GM12878 (cell line): ENCODE data around the gene SEMA4A. TPM values are rescaled to one million over a fixed set of nuclear protein-coding genes. Genes with fewer than 3 reads are reported as not detected.

ENCODE experiments used
- BCLAF1 ChIP-seq: fragments of 450-650 bp; IDR thresholded peaks from 2 replicates; pipeline ENCODE4 v1.6.1; 2017; ENCODE audit warnings: antibody characterized with exemption, mild to moderate bottlenecking, moderate library complexity
- CBFB ChIP-seq: IDR thresholded peaks from 2 replicates; pipeline ENCODE4 v1.6.1; 2016; ENCODE audit warnings: antibody characterized with exemption, low read depth
- CHD1 ChIP-seq: IDR thresholded peaks from 2 replicates; pipeline ENCODE4 v1.6.1; 2012; ENCODE audit warnings: low read depth, low read length, improper control_type of control experiment
- CTCF ChIP-seq, 3 experiments: IDR thresholded peaks in 2 of 3; conservative IDR thresholded peaks in 1 of 3; 2 replicates each; pipeline ENCODE4 v1.5.1; 2011; ENCODE audit warnings: low read depth in 3 of 3, low read length in 3 of 3, mild to moderate bottlenecking in 3 of 3, control low read depth in 2 of 3, moderate library complexity in 2 of 3, inconsistent platforms in 1 of 3, mixed read lengths in 1 of 3; ENCODE audit not compliant: control insufficient read depth in 2 of 3, insufficient read depth in 1 of 3; ENCODE audit errors: extremely low read depth in 1 of 3
- EP300 ChIP-seq, 2 experiments: fragments of 150-350 bp in 1 of 2; IDR thresholded peaks; 2 replicates each; pipeline ENCODE4 v1.6.1; 2011 to 2012; ENCODE audit warnings: low read depth in 2 of 2, low read length in 2 of 2, borderline replicate concordance in 1 of 2, improper control_type of control experiment in 1 of 2, inconsistent platforms in 1 of 2; ENCODE audit not compliant: control insufficient read depth in 1 of 2
- ESRRA ChIP-seq: IDR thresholded peaks from 2 replicates; pipeline ENCODE4 v1.6.1; 2012; ENCODE audit warnings: mild to moderate bottlenecking, low read length, improper control_type of control experiment
- ETV6 ChIP-seq, 2 experiments: fragments of 450-650 bp in 1 of 2; IDR thresholded peaks in 1 of 2; conservative IDR thresholded peaks in 1 of 2; 2 replicates each; pipeline ENCODE4 v1.6.1; 2014; ENCODE audit warnings: antibody characterized with exemption in 1 of 2, borderline replicate concordance in 1 of 2, low read depth in 1 of 2, mild to moderate bottlenecking in 1 of 2, moderate library complexity in 1 of 2
- FOS ChIP-seq: IDR thresholded peaks from 3 replicates; pipeline ENCODE4 v1.6.1; 2011; ENCODE audit warnings: borderline replicate concordance; ENCODE audit not compliant: insufficient read length; ENCODE audit errors: extremely low read depth
- GABPA ChIP-seq: IDR thresholded peaks from 2 replicates; pipeline ENCODE4 v1.6.1; 2014; ENCODE audit warnings: antibody characterized with exemption, low read depth, mild to moderate bottlenecking, inconsistent platforms
- HDGF ChIP-seq: fragments of 450-650 bp; IDR thresholded peaks from 2 replicates; pipeline ENCODE4 v1.6.1; 2016; ENCODE audit warnings: antibody characterized with exemption
- IRF4 ChIP-seq: IDR thresholded peaks from 2 replicates; pipeline ENCODE4 v1.6.1; 2011; ENCODE audit warnings: low read depth, low read length
- MAX ChIP-seq: IDR thresholded peaks from 2 replicates; pipeline ENCODE4 v1.6.1; 2012; ENCODE audit warnings: low read depth, low read length, improper control_type of control experiment
- MYB ChIP-seq: fragments of 150-350 bp; IDR thresholded peaks from 2 replicates; pipeline ENCODE4 v1.6.1; 2014; ENCODE audit warnings: mild to moderate bottlenecking, low read depth, low read length, borderline replicate concordance
- NFXL1 ChIP-seq: fragments of 450-650 bp; IDR thresholded peaks from 2 replicates; pipeline ENCODE4 v1.6.1; 2017; ENCODE audit warnings: antibody characterized with exemption, mild to moderate bottlenecking, borderline replicate concordance
- NR2C1 ChIP-seq: fragments of 450-650 bp; IDR thresholded peaks from 2 replicates; pipeline ENCODE4 v1.6.1; 2017; ENCODE audit warnings: antibody characterized with exemption, mild to moderate bottlenecking, moderate library complexity
- NR2C2 ChIP-seq: IDR thresholded peaks from 2 replicates; pipeline ENCODE4 v1.6.1; 2011; ENCODE audit warnings: borderline replicate concordance, low read depth; ENCODE audit not compliant: control insufficient read depth, insufficient read length
- PML ChIP-seq: IDR thresholded peaks from 2 replicates; pipeline ENCODE4 v1.6.1; 2012; ENCODE audit warnings: low read length, inconsistent platforms
- POLR2AphosphoS2 ChIP-seq: IDR thresholded peaks from 2 replicates; pipeline ENCODE4 v1.6.1; 2011; ENCODE audit warnings: low read depth, mild to moderate bottlenecking, low read length, improper control_type of control experiment, moderate library complexity
- POLR2AphosphoS5 ChIP-seq: IDR thresholded peaks from 2 replicates; pipeline ENCODE4 v1.6.1; 2011; ENCODE audit warnings: mild to moderate bottlenecking, low read length, inconsistent platforms
- RBBP5 ChIP-seq: fragments of 200-600 bp; sonication (generic); conservative IDR thresholded peaks from 2 replicates; pipeline ENCODE4 v1.6.1; 2016
- SIN3A ChIP-seq: IDR thresholded peaks from 2 replicates; pipeline ENCODE4 v1.6.1; 2012; ENCODE audit warnings: low read depth, low read length, improper control_type of control experiment
- SP1 ChIP-seq: IDR thresholded peaks from one replicate; pipeline ENCODE4 v1.6.1; 2011; ENCODE audit warnings: low read depth, low read length
- SREBF1 ChIP-seq: IDR thresholded peaks from 2 replicates; pipeline ENCODE4 v1.6.1; 2012; ENCODE audit warnings: mild to moderate bottlenecking, low read length
- USF2 ChIP-seq: IDR thresholded peaks from 2 replicates; pipeline ENCODE4 v1.6.1; 2011; ENCODE audit warnings: low read depth, low read length, improper control_type of control experiment, borderline replicate concordance
- ZNF384 ChIP-seq: IDR thresholded peaks from 2 replicates; pipeline ENCODE4 v1.6.1; 2012; ENCODE audit warnings: low read depth, mild to moderate bottlenecking, low read length, improper control_type of control experiment, borderline replicate concordance
- polyA plus RNA-seq, 11 experiments: library from polyadenylated mRNA; depleted of rRNA in 4 of 11; unstranded in 6 of 11; stranded (reverse) in 5 of 11; fragments of >200 nt; fragmentation: Nextera tagmentation in 4 of 11; fragmentation: Illumina TruSeq in 1 of 11; extraction: Ambion mirVana in 4 of 11; extraction: Trizol in 1 of 11; gene quantifications; 1 replicate in 1 of 11; 2 replicates in 10 of 11; pipeline versions ENCODE4 v1.2.1 to v1.2.3, GENCODE V29; 2011 to 2016; ENCODE audit warnings: inconsistent platforms in 2 of 11, missing spikeins in 2 of 11, low read depth in 1 of 11
- total RNA-seq, 4 experiments: library from RNA; depleted of rRNA in 3 of 4; stranded (reverse); fragments of >200 nt in 3 of 4; fragmentation: Illumina TruSeq in 1 of 4; extraction: Trizol in 1 of 4; gene quantifications; 2 replicates each; pipeline versions ENCODE4 v1.2.1 to v1.2.3, GENCODE V29; 2013 to 2021

Gene SEMA4A
- total and polyA plus RNA-seq, 10 of the 15 experiments (the other 5 are each of a cell fraction or from before 2014, with no cell fraction given): 2.6 to 64.2 (median 32.8) TPM

- no peak for TF ChIP-seq USF2
- peak in 1 of 2 experiments; percentile 47; a peak in 2 of 4 replicates for TF ChIP-seq ETV6 (conservative IDR thresholded peaks at IDR 0.05 in 1 of 2, IDR thresholded peaks at IDR 0.05 in 1 of 2; ENCODE audit: borderline replicate concordance in 1 of 2, low read depth in 1 of 2)
- no peak for TF ChIP-seq ZNF384
- TF ChIP-seq RBBP5: no peak
- no peak for TF ChIP-seq POLR2AphosphoS2
- TF ChIP-seq MYB: no peak
- no peak for TF ChIP-seq HDGF
- TF ChIP-seq BCLAF1: no peak
- no peak for TF ChIP-seq SIN3A
- no peak for TF ChIP-seq POLR2AphosphoS5
- TF ChIP-seq EP300 (IDR thresholded peaks at IDR 0.05; ENCODE audit: borderline replicate concordance in 1 of 2, control insufficient read depth in 1 of 2, low read depth in 2 of 2, low read length in 2 of 2): peak in 1 of 2 experiments; percentile 21; a peak in 2 of 4 replicates
- no peak for TF ChIP-seq FOS
- no peak for TF ChIP-seq PML
- no peak for TF ChIP-seq SP1
- TF ChIP-seq IRF4: no peak
- TF ChIP-seq SREBF1: no peak
- TF ChIP-seq CHD1: no peak
- TF ChIP-seq ESRRA: no peak
- TF ChIP-seq CTCF (IDR thresholded peaks at IDR 0.05 in 2 of 3, conservative IDR thresholded peaks at IDR 0.05 in 1 of 3; ENCODE audit: control insufficient read depth in 2 of 3, extremely low read depth in 1 of 3, insufficient read depth in 1 of 3, low read depth in 3 of 3, low read length in 3 of 3): no peak
- TF ChIP-seq NFXL1: no peak
- peak; percentile 32; the same call in 1 of the 2 replicates for TF ChIP-seq CBFB
- TF ChIP-seq NR2C2: no peak
- TF ChIP-seq GABPA: no peak
- no peak for TF ChIP-seq NR2C1
- TF ChIP-seq MAX: no peak
Measured at GRCh38 chr1:156198831-156199349, 45.5 kb downstream of the SEMA4A start (continued).
